ENCODE measurements around the gene B3GNT3. TPM values are rescaled to one million over a fixed set of nuclear protein-coding genes. Genes with fewer than 3 reads are reported as not detected.
"Not testable (repeated sequence)": the region's sequence is repeated elsewhere in the genome, so short reads cannot be mapped to it uniquely, and the experiment has no call there.

Gene B3GNT3
- total and polyA plus RNA-seq, 9 of the 15 experiments (the other 6 are each of a cell fraction or from before 2014, with no cell fraction given): 0.06 to 0.11 (median 0.07) TPM; not detected in 6

GRCh38 chr19:17780781-17781180 lies 14.2 kb upstream of the B3GNT3 start (continued):
- TF ChIP-seq, protein P1, sequence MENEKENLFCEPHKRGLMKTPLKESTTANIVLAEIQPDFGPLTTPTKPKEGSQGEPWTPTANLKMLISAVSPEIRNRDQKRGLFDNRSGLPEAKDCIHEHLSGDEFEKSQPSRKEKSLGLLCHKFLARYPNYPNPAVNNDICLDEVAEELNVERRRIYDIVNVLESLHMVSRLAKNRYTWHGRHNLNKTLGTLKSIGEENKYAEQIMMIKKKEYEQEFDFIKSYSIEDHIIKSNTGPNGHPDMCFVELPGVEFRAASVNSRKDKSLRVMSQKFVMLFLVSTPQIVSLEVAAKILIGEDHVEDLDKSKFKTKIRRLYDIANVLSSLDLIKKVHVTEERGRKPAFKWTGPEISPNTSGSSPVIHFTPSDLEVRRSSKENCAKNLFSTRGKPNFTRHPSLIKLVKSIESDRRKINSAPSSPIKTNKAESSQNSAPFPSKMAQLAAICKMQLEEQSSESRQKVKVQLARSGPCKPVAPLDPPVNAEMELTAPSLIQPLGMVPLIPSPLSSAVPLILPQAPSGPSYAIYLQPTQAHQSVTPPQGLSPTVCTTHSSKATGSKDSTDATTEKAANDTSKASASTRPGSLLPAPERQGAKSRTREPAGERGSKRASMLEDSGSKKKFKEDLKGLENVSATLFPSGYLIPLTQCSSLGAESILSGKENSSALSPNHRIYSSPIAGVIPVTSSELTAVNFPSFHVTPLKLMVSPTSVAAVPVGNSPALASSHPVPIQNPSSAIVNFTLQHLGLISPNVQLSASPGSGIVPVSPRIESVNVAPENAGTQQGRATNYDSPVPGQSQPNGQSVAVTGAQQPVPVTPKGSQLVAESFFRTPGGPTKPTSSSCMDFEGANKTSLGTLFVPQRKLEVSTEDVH (IDR thresholded peaks at IDR 0.05; ENCODE audit: low read depth, partially characterized antibody): no peak
- peak; percentile 15 for TF ChIP-seq ZFP36 (IDR thresholded peaks at IDR 0.05; ENCODE audit: low read depth, low read length, partially characterized antibody)
- TF ChIP-seq BRF1 (IDR thresholded peaks at IDR 0.05; ENCODE audit: borderline replicate concordance, extremely low read depth, insufficient read length): no peak
- TF ChIP-seq KDM1A (IDR thresholded peaks at IDR 0.05): 0 out of 4 replicates have a peak, but pooled peaks of 1 of the 2 experiments have one; percentile 36

GRCh38 chr19:17783721-17784120 lies 11.2 kb upstream of the B3GNT3 start:
- Histone ChIP-seq H3K36me3 (ENCODE audit: control insufficient read depth, insufficient read depth, low read length) (peaks cover 44% of the 10 kb centered on the region; the same call in 2 of the 3 replicates), H3K9ac (ENCODE audit: insufficient read depth in 1 of 2, low read depth in 2 of 2, low read length in 2 of 2) (peak overlapping the region in 1 of 2 experiments; percentile 13; a peak in 1 of 4 replicates), H3K4me1 (replicated peaks in 1 of 2; ENCODE audit: control insufficient read depth in 2 of 2, insufficient read depth in 2 of 2, low read length in 2 of 2) (peaks cover 5 to 28% of the 10 kb centered on the region in 2 experiments; a peak in 4 of 5 replicates)
- BruUV-seq (replicated peaks); H3K4me2 ChIP-seq (ENCODE audit: insufficient read depth, low read length); FAIRE-seq; H2AFZ ChIP-seq (ENCODE audit: low read depth, low read length); H3K9me3 ChIP-seq (replicated peaks; ENCODE audit: control insufficient read depth, insufficient read depth, low read depth, low read length); H4K20me1 ChIP-seq (replicated peaks; ENCODE audit: control insufficient read depth, insufficient read depth, low read length); H3K9me1 ChIP-seq (ENCODE audit: control insufficient read depth, insufficient read depth, low read length); H3K27ac ChIP-seq (ENCODE audit: extremely low read depth, low read depth, low read length); H3K4me3 ChIP-seq; H3K27me3 ChIP-seq (ENCODE audit: control insufficient read depth in 2 of 2, insufficient read depth in 2 of 2, low read length in 2 of 2); DNase-seq (ENCODE audit: extremely low read depth in 1 of 4, low spot score in 3 of 4); in situ Hi-C loops (cut with MboI); intact Hi-C loops (cut with micrococcal nuclease); H3K79me2 ChIP-seq (ENCODE audit: control insufficient read depth, insufficient read depth, low read length); POLR2A ChIA-PET; ATAC-seq: not testable (repeated sequence)
- peak in 1 of 2 experiments; percentile 35; a peak in 1 of 4 replicates for TF ChIP-seq KDM1A (IDR thresholded peaks at IDR 0.05)
- peak; percentile 74 for TF ChIP-seq BCOR (IDR thresholded peaks at IDR 0.05)
- TF ChIP-seq ZFP36 (IDR thresholded peaks at IDR 0.05; ENCODE audit: low read depth, low read length, partially characterized antibody): peak; percentile 67
- TF ChIP-seq RBM25 (IDR thresholded peaks at IDR 0.05; ENCODE audit: low read depth, low read length, severe bottlenecking): peak; percentile 33
- TF ChIP-seq SMARCA5 (IDR thresholded peaks at IDR 0.05): 0 out of 2 replicates have a peak, but pooled peaks have one; percentile 38
- WGBS (ENCODE audit: insufficient coverage, low coverage, missing lambda C conversion rate): 93% methylated on average over 5 of the region's 5 CpGs
- CTCF ChIA-PET (ENCODE audit: low intra/inter-chr PET ratio): interaction anchor here (1.4 kb wide), 1 partner anchor 80 kb away, joined by 5 read pairs; no protein-coding TSS in a partner anchor

Measured in K562 (cell line).